NCI-H146 (cell line): ENCODE results near the gene TOX3.

Source experiments
- DNase-seq: peaks from one replicate; lab custom pipeline; 2025; lab: John Stamatoyannopoulos, UW

TOX3 gene

DNA sequence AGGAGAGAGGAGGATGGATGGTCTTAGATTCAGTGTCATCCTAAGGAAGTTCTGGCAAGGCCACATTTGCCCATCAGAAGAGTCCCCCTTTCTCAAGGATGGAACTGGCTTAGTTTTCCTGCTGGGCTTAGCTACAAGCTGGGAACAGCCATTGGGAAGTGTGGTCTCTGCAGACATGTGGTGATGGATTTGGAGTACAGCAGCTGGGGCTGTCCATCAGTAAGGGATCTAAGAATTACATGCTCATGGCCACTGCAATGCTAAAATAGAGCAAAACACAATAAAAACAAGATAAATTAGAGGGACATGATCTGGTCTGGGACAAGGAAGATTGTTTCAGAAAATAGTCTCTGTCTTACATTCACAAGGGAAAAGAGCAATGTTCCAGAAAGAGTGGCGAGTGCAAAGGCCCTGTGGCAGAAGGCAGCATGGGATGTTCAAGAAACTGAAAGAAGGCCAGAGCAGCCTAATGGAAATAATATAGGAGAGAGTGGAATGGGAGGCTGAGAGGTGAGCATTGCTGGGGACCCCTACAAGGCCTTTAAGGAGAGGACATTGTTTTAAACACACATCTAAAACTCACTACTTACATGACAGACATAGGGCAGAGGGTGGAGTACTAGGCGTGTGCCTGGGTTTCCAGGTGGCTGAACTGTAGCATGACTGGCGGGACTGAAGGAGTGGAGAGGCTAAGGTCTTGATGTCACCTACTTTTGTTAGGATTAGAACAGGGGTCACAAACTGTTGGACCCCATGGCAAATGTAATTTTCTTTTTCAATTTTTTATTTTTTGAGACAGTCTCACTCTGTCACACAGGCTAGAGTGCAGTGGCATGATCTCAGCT is 17.0 kb upstream of the TOX3 start:
- DNase-seq = no peak

DNA sequence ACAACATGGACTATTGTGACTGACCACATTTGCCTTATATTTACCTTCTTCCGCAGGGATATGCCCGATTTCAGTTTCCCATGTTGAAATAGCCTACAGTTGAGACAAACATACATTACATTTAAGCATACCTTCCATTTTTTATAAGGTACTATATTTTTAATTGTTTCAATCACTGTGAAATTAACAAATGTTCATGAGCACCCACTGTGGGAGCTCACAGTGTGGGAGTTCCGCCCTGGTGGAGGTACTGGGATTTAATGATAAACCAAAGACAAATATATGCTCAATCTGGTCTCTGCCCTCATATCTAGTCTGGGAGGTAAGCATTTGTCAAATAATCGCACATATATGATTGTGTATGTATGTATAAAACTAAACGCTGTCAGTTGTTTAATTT is 15.8 kb upstream of the TOX3 start:
- DNase-seq = no peak

DNA sequence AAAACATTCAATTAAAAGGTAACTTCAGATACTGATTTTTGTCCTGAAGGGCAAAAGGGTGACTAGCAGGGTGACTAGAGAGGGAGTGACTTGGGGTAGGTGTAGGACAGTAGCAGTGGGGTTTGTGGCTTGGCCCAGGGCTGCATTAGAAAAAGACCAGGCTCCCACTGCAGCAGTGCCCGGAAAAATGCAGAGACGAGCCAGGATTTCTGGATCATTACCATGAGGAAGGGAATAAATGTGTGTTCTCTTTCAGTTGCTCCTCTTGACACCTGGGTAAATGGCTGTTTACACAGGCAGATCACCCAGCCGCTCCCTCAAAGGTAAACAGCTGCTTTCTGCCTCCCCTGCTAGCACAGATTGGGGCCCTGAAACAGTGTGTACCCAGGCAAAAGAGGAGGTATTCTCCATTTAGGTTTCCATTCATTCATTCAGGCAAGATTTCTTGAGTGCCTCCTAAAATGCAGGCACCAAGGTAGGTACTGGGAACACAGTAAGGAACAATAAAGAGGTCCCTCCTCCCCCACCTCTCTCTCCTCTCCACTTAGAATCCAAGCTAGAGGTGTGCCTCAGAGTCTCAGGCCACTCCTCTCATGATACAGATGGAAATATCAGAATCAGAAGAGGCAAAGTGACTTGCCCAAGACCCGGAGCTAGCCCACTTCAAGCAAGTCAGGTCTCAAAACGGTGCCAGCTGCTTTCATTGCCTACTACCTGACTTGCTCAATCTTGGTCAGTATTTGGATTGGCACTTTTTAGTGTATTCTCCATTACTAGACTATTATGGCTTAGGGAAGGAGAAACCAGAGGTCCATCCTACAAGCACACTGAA is 15.2 kb upstream of the TOX3 start:
- DNase-seq = peak; percentile 84

DNA sequence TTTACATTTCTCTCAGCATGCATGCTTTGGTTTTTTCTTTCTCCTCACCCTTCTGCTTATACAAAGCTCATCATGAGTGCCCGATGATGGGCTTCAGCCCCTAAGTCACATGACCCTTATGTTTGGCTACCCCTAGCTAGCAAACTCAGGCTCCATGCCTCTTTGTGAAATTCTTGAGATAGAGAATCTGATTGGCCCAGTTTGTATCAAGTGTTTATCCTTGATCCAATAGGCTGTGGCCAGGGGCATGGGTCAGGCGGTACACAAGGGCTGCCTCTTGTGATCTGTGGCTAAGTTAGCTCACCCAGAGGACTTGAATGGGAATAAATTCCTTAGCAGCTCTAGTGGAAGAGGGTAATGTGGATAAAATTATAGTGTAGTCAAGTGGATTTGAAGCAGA is 11.5 kb upstream of the TOX3 start:
- DNase-seq = no peak

DNA sequence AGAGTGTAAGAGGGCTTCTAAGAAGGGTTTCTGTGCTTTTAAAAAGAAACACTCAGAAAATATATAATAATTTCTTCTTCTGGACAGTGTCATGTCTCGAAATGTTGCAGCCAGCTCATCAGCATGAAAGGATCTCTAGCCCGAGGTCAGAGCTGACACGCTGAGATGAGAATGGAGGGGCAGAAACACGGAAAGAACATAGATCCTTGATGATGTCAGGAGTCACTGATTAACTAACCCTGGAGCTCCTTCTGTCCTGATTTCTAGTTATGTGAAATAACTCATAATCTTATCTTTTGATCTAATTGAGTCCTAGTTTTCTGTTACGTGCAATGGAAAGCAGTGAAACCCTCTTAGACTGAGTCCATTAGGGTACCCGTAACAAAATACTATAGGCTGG is 10.3 kb upstream of the TOX3 start:
- no peak for DNase-seq

DNA sequence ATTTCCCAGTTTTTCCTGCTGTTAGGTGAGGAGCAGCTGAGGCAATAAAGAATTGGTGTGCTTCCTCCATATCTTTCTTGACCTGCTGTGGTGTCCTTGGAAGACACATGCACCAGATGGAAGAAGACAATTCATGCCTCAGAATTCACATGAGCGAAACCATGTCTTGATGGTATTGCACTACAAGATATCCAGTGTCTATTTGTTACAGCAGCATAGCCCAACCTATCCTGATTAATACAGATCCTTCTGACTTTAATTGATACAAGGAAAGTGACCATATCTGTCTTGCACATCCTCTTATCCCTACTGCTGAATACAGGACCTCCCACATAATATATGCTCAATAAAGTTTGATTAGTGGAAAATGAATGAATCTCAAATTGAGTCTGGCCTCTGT is 9.1 kb upstream of the TOX3 start:
- no peak for DNase-seq

DNA sequence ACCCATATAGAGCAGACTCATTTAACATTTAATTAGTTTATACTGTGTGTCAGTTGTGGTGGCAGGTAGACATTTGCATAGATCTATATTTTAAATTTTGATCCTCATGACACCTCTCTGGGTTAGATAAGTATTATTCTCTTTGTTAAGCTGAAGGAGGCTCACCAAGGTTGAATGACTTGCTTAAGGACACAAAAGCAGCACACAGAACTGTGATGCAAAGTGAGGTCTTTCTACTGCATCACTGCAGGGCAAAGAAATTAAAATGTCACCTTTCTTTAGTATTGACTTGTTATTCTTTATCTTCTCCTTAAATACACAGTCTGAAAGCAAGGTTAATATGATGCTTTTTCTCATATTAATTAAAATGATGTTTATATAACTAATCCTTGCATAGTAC is 8.6 kb upstream of the TOX3 start:
- DNase-seq = no peak

DNA sequence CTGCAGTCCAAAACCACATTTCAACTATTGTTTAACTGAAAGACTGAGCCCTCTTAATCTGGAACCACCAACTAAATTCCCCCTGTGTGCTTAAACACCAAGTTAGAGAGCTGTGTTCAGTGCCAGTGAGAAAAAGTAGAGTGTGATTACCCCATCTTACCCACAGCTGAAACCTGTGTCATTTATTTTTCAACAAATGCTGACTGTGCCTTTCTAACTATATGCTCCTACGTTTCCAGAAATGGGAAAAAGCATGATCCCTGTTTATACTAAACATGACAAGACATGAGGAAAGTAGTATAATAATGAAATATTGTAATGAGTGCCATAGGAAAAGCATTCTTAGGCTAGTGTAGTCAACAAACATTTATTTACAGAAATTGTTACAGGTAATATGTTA is 7.4 kb upstream of the TOX3 start:
- no peak for DNase-seq

DNA sequence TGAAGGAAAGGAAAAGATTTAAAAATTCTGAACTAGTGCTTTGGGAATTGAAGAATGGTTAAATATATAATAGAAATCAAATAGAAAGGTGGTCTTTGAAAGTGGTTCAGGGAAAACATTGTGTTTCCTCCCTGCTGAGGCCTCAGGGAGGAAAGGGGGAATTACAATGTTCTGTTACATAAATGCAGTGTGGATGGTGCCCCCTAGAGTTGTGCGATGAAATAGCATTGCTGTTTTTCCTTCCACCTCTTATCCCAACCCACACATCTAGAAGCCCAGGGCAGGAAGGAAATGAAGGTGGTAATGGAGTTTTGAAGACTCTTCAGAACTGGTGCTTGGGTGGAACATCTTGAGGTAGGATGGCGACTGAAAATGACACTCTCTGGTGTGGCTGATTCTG is 6.4 kb upstream of the TOX3 start:
- DNase-seq = peak; percentile 50

DNA sequence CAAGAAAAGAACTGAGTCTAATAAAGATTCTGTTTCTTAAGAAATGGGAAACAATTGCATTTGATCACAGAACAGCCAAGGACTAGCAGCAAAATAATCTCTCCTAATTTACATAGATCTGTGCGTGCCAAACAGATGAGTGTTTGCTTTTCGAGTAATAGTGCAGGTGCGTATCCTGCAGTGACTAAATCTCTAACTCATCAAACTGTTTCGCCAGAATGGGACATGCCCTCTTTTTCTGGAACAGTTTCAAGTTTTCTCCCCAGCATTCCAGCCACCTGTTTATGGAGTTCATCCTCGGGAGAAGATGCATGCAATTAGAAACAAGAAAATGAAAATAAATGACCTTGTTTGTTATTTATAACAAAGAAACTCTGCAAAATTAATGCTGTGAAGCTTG is 5.7 kb upstream of the TOX3 start:
- DNase-seq = peak; percentile 74

DNA sequence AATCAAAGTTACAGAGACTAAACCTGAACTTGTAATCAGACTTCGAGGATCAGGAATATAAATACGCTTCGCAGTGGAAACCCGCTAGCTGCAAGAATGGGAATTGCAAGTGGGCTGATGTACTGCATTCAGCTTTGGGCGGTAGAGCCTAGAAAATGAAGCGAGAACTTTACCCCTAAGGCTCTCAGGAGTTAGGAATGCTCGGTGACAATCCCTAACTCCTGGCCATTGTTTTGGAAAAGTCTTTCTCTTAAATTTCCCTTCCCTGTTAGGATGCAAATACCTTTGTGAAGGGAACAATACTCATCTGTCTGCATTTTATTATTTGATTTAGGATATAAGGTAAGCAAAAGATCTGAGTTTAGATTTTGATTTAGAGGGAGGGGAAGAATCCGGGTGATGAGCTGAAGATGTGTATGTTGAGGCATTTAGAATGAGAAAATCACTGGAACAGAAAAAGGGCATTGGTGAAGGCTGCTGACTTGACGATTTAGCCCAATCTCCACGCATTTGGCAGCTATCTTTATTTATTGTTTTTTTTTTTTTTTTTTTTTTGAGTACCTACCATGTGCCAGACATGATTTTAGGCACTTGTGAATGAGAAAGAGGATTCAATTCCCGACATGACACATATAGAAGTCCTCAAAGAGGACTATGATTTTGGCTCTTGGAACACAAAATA is 2.2 kb upstream of the TOX3 start:
- peak; percentile 3 for DNase-seq

DNA sequence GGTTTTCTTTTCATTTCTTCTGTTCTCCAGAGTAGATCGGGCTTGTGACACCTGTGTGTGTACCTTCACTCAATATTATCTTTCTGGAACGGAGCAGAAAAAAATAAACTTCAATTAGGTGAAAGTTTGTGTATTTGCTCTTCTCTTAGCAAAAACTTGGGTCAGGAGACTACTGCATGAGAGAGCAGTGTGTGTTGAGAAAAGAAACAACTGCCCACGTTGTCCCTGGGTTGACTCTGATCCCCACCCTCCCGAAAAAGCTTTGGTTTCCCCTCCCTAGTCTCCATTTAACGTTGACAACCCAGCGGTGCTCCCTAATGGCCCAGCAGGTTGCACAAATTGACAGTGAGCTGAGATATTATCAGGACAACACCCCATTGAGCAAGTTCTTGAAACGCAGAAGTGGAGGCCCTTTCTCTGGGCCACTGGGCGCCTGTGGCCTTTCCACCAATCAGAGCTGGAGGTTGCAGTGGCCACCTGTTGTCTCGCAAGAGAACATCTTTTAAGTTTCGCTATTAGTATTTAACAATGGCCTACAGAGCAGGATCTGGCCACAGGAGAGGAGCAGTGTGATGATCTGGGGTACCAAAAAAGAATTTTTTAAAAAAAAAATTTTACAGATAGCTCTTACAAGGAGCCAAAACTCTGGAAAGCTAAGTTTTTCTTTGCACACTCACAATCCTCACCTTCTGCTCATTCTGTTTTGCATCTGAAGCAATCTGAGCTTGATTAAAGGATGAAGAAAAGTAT is 1.5 kb upstream of the TOX3 start:
- peak; percentile 84 for DNase-seq

DNA sequence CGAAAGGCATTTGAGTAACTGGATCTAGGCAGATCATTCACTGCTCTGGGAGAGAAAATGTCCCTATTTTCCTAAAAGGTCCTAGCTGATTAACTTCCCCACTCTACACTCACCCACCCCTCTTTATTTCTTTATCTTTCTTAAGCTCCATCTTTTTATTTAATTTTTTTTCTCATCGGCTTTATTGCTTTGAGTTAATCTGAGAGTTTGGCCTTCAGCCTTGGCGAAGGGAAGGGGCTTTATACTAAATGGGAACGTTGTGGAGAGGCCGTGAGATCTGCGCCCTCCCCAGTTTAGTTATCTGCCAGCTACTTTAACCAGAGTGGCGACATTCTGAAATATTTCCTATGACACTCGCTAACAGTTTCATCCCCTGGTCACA is 882 bp upstream of the TOX3 start:
- DNase-seq = no peak

DNA sequence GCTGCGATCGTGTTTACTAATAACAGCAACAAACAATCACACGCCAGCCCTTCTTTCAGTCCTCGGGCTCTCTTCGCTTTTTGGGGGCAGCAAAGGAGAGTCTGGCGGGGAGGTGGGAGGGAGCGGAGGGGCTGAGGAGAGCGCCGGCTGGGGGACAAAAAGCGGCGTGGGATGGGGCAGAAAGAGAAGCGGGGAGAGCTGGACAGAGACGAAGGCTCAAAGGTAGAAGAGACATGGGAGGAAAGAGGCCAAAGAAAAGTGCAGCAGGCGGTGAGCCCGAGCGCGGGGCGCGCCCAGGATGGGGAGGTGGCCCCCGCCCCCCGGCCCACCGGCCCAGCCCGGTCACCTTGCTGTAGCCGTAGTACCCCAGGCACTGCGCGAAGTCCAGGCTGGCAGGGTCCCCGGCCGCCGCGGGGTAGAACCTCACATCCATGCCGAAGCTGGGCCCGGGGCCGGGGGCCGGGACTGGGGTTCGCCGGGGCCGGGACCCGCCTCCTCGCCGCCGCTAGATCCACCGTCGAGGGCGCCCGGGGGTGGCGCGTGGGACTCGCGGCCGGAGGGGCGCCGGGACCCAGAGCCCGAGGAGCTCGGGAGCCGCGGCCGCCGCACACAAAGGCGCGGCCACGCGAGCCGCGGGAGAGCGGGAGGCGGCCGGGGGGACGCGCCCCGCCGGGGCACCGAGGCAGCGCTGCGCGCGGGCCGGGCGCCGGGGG is 496 bp downstream of the TOX3 start:
- peak; percentile 30 for DNase-seq

DNA sequence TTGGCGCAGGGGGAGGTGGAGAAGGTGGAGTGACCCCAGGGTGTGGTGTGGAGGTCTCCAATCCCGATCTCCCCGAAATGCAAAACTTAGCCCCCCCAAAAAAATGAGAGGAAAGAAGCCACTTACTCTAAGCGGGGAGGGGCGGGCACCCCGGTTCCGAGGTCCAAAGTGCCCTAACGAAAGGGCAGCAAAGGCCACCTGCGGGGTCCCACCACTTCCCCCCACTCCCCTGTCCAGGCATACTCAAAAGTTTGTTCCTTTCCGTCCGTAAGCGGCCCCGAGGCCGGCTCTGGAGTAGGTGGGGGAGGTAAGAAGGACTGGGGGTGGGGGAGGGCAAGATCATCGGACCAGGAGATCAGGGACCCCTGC is 1.1 kb downstream of the TOX3 start:
- DNase-seq = peak; percentile 30

DNA sequence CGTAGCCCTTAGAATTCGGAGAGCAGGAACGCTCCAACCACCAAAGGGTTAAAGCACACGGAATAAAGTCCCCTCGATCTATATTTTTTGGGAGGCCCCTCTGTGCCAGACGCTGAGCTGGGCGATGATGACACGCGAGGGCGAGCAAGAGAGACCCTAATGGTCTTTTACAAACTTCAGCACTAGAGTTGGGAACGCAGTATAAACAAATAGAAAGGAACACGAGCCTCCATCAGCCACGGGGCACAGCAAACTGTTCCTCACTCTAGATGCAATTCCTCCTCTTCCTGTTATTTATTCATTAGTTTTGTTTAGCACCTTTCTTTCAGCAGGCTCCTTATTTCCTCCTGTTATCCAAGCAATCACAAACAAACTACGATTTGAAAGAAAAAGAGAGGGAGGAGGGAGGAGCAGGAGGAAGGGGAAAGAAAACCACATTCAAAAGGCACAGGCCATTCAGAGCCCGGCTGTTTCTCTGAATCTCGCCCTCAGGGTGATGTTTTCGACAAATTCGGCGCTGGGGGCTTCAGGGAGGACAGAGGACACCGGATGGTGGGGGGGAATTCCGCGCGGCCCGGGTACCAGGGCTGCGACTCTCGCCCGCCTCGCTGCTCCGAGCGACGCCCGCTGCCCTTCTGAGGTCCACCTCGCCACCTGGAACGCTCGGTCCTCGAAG is 1.6 kb downstream of the TOX3 start:
- peak; percentile 28 for DNase-seq

DNA sequence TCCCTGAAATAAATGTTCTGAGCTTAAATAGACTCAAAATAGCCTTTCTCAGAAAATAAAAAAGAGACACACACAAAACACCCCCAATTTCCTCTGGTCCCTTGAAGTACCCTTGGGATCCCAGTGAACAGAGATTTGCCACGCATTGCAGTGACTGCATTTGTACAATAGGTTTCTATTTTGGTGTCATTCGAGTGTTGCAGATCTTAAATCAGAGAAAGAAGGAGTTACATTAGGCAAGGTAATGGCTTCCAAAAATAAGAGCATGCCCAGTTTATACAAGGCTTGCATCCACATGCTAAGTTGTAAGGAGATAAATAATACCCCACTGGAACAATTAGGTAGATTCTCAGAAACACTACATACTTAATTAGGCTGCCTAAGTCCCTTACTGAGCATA is 2.2 kb downstream of the TOX3 start:
- peak; percentile 6 for DNase-seq

DNA sequence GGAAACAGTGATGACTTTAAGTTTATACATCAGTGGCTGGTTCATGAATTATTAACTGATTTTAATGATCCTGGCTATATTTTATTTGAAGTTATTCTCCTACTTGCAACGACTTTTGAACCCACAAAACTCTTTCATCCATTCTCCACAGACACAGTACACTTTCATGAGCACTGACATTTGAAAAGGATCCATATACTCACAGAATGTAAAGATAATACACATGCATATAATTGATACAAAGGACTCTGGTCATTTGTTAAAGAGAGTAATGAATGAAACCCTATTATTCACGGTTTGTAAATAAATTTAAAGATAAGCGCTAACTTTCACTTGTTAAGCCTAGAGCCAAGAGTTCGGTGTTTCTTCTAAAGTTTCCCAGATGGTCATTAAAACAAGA is 3.3 kb downstream of the TOX3 start:
- no peak for DNase-seq

DNA sequence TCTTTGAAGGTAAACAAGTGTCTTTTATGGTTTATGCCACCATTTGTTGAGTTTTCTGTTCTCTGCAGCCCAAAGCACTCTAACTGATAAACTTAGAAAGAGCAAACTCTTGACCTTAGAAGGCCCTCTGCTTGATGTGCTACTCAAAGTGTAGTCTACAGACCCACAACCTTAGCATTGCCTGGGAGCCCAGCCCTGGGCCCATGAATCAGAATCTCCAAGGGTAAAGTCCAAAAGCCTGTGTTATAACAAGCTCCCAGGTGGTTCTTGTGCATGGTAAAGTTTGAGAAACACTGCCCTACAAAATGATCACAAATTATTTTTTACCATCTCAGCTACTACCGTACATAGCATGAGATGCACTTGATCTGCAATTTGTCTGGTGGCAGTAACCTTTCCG is 6.0 kb downstream of the TOX3 start:
- no peak for DNase-seq

DNA sequence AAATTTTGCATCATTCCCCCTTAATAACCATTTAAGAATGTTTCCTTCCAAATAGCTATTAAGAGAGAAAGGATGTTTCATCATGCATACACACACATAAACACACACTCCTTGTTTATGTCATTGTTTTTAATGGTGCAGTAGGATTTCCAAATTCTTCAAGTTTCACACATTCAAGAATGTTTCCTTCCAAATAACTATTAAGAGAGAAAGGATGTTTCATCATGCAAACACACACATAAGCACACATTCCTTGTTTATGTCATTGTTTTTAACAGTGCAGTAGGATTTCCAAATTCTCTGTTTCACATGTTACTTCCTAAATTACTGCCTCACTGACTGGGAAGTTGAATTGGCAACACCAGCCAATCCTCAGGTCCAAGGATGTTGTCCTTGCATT is 7.8 kb downstream of the TOX3 start:
- DNase-seq = no peak

DNA sequence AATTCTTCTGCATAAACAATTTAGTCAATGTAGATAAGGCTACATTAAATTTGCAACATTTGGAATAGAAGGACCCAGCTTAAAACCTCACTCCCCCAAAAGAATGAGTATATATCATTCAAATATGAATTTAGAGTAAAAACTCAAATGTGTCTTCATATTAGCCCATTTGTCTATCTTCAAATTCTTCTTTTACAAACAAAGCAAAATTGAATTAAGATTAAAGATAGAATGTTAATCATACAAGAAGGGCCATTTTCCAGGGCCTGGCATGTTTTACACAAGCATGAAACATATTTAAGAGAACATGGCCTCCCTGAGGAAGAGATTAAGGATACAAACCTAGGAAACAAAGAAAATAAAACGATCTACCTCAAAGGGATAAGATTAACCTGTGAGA is 8.4 kb downstream of the TOX3 start:
- DNase-seq = no peak
